PFSK-1 (cell line): Measurements from ENCODE around the gene ZBTB9.

ENCODE experiments used
- POLR2AphosphoS5 ChIP-seq: IDR thresholded peaks from 2 replicates; pipeline ENCODE4 v1.6.1; 2012; ENCODE audit warnings: low read depth, mild to moderate bottlenecking, control low read depth, low read length, moderate library complexity
- REST ChIP-seq, 2 experiments: IDR thresholded peaks; 2 replicates each; pipeline versions ENCODE4 v1.6.1 to v1.8.0; 2011 to 2012; ENCODE audit warnings: low read depth in 2 of 2, low read length in 2 of 2, control low read depth in 1 of 2, inconsistent platforms in 1 of 2, mild to moderate bottlenecking in 1 of 2, moderate library complexity in 1 of 2; ENCODE audit not compliant: insufficient read depth in 1 of 2
- TAF1 ChIP-seq: IDR thresholded peaks from 2 replicates; pipeline ENCODE4 v1.6.1; 2012; ENCODE audit warnings: low read length, control low read depth, borderline replicate concordance; ENCODE audit not compliant: insufficient read depth

- no peak for TF ChIP-seq POLR2AphosphoS5
- no peak for TF ChIP-seq TAF1
- no peak for TF ChIP-seq REST (IDR thresholded peaks at IDR 0.05; ENCODE audit: insufficient read depth in 1 of 2, low read depth in 2 of 2, low read length in 2 of 2)
These were observed 8.0 kb upstream of the ZBTB9 start for GRCh38 chr6:33446356-33446755.
